NCI-H82 (cell line): ENCODE data around the gene CRYZ.
A peak's percentile ranks its signal among the peaks of the same experiment; 100 is the strongest.
"Not testable (repeated sequence)": the region's sequence is repeated elsewhere in the genome, so short reads cannot be mapped to it uniquely, and the experiment has no call there.

Source experiments
- DNase-seq: peaks from one replicate; lab custom pipeline; 2025; lab: John Stamatoyannopoulos, UW

Gene CRYZ

GRCh38 chr1:74732960-74733603 is at the start of gene CRYZ, which contains the start of gene TYW3:
TSS of gene CRYZ (minus strand) at chr1:74733050. CDS start at chr1:74724821, 8,229 bp downstream.
TSS of gene TYW3 (plus strand) at chr1:74733152. CDS start at chr1:74733245, 93 bp downstream.
- peak; percentile 94 for DNase-seq

- DNase-seq: no peak
Observed at GRCh38 chr1:74780594-74780993, 47.7 kb upstream of the CRYZ start.

GRCh38 chr1:74779750-74780149 is 46.9 kb upstream of the CRYZ start:
- no peak for DNase-seq

GRCh38 chr1:74777525-74777924 is 44.7 kb upstream of the CRYZ start:
- no peak for DNase-seq

- no peak for DNase-seq
Observed at GRCh38 chr1:74775735-74776134, 42.9 kb upstream of the CRYZ start.

GRCh38 chr1:74773582-74773981 is 40.7 kb upstream of the CRYZ start:
- no peak for DNase-seq

- no peak for DNase-seq
Observed at GRCh38 chr1:74772945-74773344, 40.1 kb upstream of the CRYZ start.

GRCh38 chr1:74771913-74772515 is 39.2 kb upstream of the CRYZ start:
- DNase-seq: peak; percentile 81

GRCh38 chr1:74767490-74767889 is 34.6 kb upstream of the CRYZ start:
- peak; percentile 55 for DNase-seq

- no peak for DNase-seq
Observed at GRCh38 chr1:74766579-74766978, 33.7 kb upstream of the CRYZ start.

- no peak for DNase-seq
Observed at GRCh38 chr1:74763807-74764206, 31.0 kb upstream of the CRYZ start.

- not testable (repeated sequence) for DNase-seq
Observed at GRCh38 chr1:74756650-74757049, 23.8 kb upstream of the CRYZ start.

- no peak for DNase-seq
Observed at GRCh38 chr1:74755475-74755874, 22.6 kb upstream of the CRYZ start.

GRCh38 chr1:74753104-74753503 is 20.3 kb upstream of the CRYZ start:
- DNase-seq: no peak

GRCh38 chr1:74748960-74749359 is 16.1 kb upstream of the CRYZ start:
- DNase-seq: no peak

- DNase-seq: not testable (repeated sequence)
Observed at GRCh38 chr1:74745247-74745646, 12.4 kb upstream of the CRYZ start.

- not testable (repeated sequence) for DNase-seq
Observed at GRCh38 chr1:74740307-74740980, 7.6 kb upstream of the CRYZ start.

- DNase-seq: no peak
Observed at GRCh38 chr1:74737333-74737732, 4.5 kb upstream of the CRYZ start.

GRCh38 chr1:74733604-74734484 is 994 bp upstream of the CRYZ start:
- DNase-seq: peak; percentile 91

- DNase-seq: peak; percentile 71
Observed at GRCh38 chr1:74732071-74732946, 541 bp downstream of the CRYZ start.

GRCh38 chr1:74731399-74732052 is 1.3 kb downstream of the CRYZ start:
- DNase-seq: peak; percentile 12
